ENCODE results near the gene NKX2-4. TPM values are rescaled to one million over a fixed set of nuclear protein-coding genes. Genes with fewer than 3 reads are reported as not detected.
"Not testable (repeated sequence)": the region's sequence is repeated elsewhere in the genome, so short reads cannot be mapped to it uniquely, and the experiment has no call there.

Gene NKX2-4
- total RNA-seq, 4 donors from 2014 or later = not detected

- H3K4me3 ChIP-seq (ENCODE audit: low read depth, poor library complexity, severe bottlenecking) = no peak overlapping the region
- intact Hi-C loops (cut with DNase I; ENCODE audit: low total_unique reads) = no loop called here
- DNase-seq (ENCODE audit: low spot score in 2 of 2) = no peak
- WGBS, 2 donors = 61 to 71% methylated on average over 1 of the region's 1 CpG
- TF ChIP-seq POLR2A (IDR thresholded peaks at IDR 0.05) = no peak
- TF ChIP-seq, protein P1, sequence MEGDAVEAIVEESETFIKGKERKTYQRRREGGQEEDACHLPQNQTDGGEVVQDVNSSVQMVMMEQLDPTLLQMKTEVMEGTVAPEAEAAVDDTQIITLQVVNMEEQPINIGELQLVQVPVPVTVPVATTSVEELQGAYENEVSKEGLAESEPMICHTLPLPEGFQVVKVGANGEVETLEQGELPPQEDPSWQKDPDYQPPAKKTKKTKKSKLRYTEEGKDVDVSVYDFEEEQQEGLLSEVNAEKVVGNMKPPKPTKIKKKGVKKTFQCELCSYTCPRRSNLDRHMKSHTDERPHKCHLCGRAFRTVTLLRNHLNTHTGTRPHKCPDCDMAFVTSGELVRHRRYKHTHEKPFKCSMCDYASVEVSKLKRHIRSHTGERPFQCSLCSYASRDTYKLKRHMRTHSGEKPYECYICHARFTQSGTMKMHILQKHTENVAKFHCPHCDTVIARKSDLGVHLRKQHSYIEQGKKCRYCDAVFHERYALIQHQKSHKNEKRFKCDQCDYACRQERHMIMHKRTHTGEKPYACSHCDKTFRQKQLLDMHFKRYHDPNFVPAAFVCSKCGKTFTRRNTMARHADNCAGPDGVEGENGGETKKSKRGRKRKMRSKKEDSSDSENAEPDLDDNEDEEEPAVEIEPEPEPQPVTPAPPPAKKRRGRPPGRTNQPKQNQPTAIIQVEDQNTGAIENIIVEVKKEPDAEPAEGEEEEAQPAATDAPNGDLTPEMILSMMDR (IDR thresholded peaks at IDR 0.05) = no peak
Observed at GRCh38 chr20:21373436-21373835, 23.9 kb downstream of the NKX2-4 start.

DNA sequence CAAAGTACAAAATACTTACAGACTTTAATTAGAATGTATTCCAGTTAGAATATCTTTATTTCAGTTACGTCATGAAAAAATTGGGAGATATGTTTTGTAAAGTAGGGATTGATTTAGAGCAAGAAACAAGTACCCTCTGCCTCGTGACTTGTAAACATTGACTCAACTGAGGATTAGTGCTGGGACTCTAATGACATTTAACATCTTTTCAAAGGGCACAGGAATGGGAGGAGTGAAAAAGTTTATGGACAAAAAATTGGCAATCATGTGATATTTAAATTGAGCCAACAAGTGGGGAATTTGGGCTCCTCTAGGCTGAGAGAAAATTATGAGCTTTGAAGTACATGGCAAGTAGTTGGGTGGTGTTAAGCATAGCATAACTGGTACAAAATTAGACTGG is 25.3 kb downstream of the NKX2-4 start:
- 80 to 84% methylated on average over 2 of the region's 2 CpGs for WGBS, 2 donors
- H3K4me3 ChIP-seq (ENCODE audit: low read depth, poor library complexity, severe bottlenecking) = no peak overlapping the region
- no peak for DNase-seq (ENCODE audit: low spot score in 2 of 2)
- intact Hi-C loops (cut with DNase I; ENCODE audit: low total_unique reads) = no loop called here
- no peak for TF ChIP-seq POLR2A (IDR thresholded peaks at IDR 0.05)

DNA sequence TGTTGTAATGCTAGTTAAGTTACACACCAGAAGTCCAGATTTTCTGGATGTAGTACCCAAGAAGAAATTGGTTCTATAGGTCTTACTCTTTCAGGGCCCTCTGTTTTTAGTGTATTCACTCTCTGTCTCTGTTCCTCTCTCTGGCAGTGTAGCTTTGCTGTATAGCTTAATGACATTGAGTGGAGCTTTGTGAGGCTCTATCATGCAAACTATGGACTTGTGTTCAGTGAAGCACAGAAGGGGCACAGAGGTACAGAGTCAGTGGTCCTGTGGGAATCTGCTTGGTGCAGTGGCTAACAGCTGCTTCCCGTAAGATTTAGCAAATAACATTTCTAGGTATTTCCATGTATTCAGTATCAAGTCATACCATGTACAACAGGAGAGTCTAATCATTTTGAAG is 26.1 kb downstream of the NKX2-4 start:
- no peak overlapping the region for H3K4me3 ChIP-seq (ENCODE audit: low read depth, poor library complexity, severe bottlenecking)
- intact Hi-C loops (cut with DNase I; ENCODE audit: low total_unique reads) = no loop called here
- DNase-seq (ENCODE audit: low spot score in 2 of 2) = no peak
- 85 to 96% methylated on average over 1 of the region's 1 CpG for WGBS, 2 donors
- TF ChIP-seq POLR2A (IDR thresholded peaks at IDR 0.05) = no peak
- TF ChIP-seq, protein P1 (IDR thresholded peaks at IDR 0.05) = no peak

- intact Hi-C loops (cut with DNase I; ENCODE audit: low total_unique reads) = no loop called here
- TF ChIP-seq, protein P1 (IDR thresholded peaks at IDR 0.05) = no peak
- no peak for TF ChIP-seq POLR2A (IDR thresholded peaks at IDR 0.05)
- no peak overlapping the region for H3K4me3 ChIP-seq (ENCODE audit: low read depth, poor library complexity, severe bottlenecking)
- DNase-seq (ENCODE audit: low spot score in 2 of 2) = no peak
- WGBS, 2 donors = 44 to 50% methylated on average over 2 of the region's 2 CpGs
Observed at GRCh38 chr20:21368791-21369190, 28.5 kb downstream of the NKX2-4 start.

DNA sequence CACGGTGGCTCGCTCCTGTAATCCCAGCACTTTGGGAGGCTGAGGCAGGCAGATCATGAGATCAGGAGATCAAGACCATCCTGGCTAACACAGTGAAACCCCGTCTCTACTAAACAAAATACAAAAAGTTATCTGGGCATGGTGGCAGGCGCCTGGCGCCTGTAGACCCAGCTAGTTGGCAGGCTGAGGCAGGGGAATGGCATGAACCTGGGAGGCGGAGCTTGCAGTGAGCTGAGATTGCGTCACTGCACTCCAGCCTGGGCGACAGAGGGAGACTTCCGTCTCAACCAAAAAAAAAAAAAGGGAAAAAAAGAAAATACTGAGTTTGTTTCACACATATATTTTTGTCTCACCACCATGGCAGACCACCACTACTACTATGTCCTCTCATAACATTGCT is 31.1 kb downstream of the NKX2-4 start:
- intact Hi-C loops (cut with DNase I; ENCODE audit: low total_unique reads); H3K4me3 ChIP-seq (ENCODE audit: low read depth, poor library complexity, severe bottlenecking); DNase-seq (ENCODE audit: low spot score in 2 of 2): not testable (repeated sequence)
- WGBS, 2 donors = 86 to 89% methylated on average over 9 of the region's 9 CpGs

DNA sequence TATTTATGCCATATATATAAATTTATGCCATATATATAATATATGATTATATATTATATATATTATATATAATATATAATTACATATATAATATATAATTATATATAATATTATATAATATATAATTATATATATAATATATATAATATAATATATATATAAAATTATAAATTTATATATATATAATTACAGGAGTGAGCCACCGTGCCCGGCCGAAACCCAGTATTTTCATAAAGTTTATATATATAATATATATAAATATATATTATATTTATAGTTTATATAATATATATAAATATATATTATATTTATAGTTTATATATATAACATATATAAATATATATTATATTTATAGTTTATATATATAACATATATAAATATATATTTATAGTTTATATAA is 31.6 kb downstream of the NKX2-4 start:
- no peak for TF ChIP-seq POLR2A (IDR thresholded peaks at IDR 0.05)
- TF ChIP-seq, protein P1 (IDR thresholded peaks at IDR 0.05) = no peak
- H3K4me3 ChIP-seq (ENCODE audit: low read depth, poor library complexity, severe bottlenecking) = no peak overlapping the region
- 98 to 99% methylated on average over 3 of the region's 3 CpGs for WGBS, 2 donors
- DNase-seq (ENCODE audit: low spot score in 2 of 2) = no peak
- intact Hi-C loops (cut with DNase I; ENCODE audit: low total_unique reads) = no loop called here

- no peak for TF ChIP-seq POLR2A (IDR thresholded peaks at IDR 0.05)
- TF ChIP-seq, protein P1 (IDR thresholded peaks at IDR 0.05) = no peak
- H3K4me3 ChIP-seq (ENCODE audit: low read depth, poor library complexity, severe bottlenecking) = no peak overlapping the region
- intact Hi-C loops (cut with DNase I; ENCODE audit: low total_unique reads) = no loop called here
- no peak for DNase-seq (ENCODE audit: low spot score in 2 of 2)
- WGBS, 2 donors = 94 to 95% methylated on average over 6 of the region's 6 CpGs
Observed at GRCh38 chr20:21364413-21364812, 32.9 kb downstream of the NKX2-4 start.
